Measurements from ENCODE around the gene FBH1. TPM values are rescaled to one million over a fixed set of nuclear protein-coding genes. Genes with fewer than 3 reads are reported as not detected.
A peak's percentile ranks its signal among the peaks of the same experiment; 100 is the strongest.
"Not testable (repeated sequence)": the region's sequence is repeated elsewhere in the genome, so short reads cannot be mapped to it uniquely, and the experiment has no call there.

The FBH1 gene
- total RNA-seq, 1 donor from 2014 or later, result 54.9 TPM

- not testable (repeated sequence) for H3K36me3 ChIP-seq (ENCODE audit: control insufficient read depth, insufficient read depth, low read length); DNase-seq (ENCODE audit: low read depth); H3K4me3 ChIP-seq (ENCODE audit: low read depth, low read length); H3K27me3 ChIP-seq (ENCODE audit: control insufficient read depth, insufficient read depth, low read length)
These were observed 22.9 kb upstream of the FBH1 start for GRCh38 chr10:5867091-5867615.

GRCh38 chr10:5868383-5868782 is 21.7 kb upstream of the FBH1 start:
- H3K4me3 ChIP-seq (ENCODE audit: low read depth, low read length); DNase-seq (ENCODE audit: low read depth): not testable (repeated sequence)

GRCh38 chr10:5869156-5869555 is 20.9 kb upstream of the FBH1 start:
- no peak for TF ChIP-seq CTCF (IDR thresholded peaks at IDR 0.05; ENCODE audit: insufficient read depth, low read length, poor library complexity, severe bottlenecking)

More at GRCh38 chr10:5868383-5868782, 21.7 kb upstream of the FBH1 start:
- not testable (repeated sequence) for H3K27me3 ChIP-seq (ENCODE audit: control insufficient read depth, insufficient read depth, low read length); H3K36me3 ChIP-seq (ENCODE audit: control insufficient read depth, insufficient read depth, low read length)

GRCh38 chr10:5871596-5871995 is 18.4 kb upstream of the FBH1 start:
- no peak for TF ChIP-seq CTCF (IDR thresholded peaks at IDR 0.05; ENCODE audit: insufficient read depth, low read length, poor library complexity, severe bottlenecking)
- H3K27me3 ChIP-seq (ENCODE audit: control insufficient read depth, insufficient read depth, low read length), result no peaks in the 10 kb centered on the region
- no peak for DNase-seq (ENCODE audit: low read depth)
- no peak overlapping the region for H3K4me3 ChIP-seq (ENCODE audit: low read depth, low read length)
- H3K36me3 ChIP-seq (ENCODE audit: control insufficient read depth, insufficient read depth, low read length), result no peaks in the 10 kb centered on the region

More at GRCh38 chr10:5869156-5869555, 20.9 kb upstream of the FBH1 start:
- H3K27me3 ChIP-seq (ENCODE audit: control insufficient read depth, insufficient read depth, low read length), result no peaks in the 10 kb centered on the region
- DNase-seq (ENCODE audit: low read depth), result no peak
- H3K36me3 ChIP-seq (ENCODE audit: control insufficient read depth, insufficient read depth, low read length), result no peaks in the 10 kb centered on the region
- H3K4me3 ChIP-seq (ENCODE audit: low read depth, low read length), result no peak overlapping the region

GRCh38 chr10:5873515-5873995 is 16.5 kb upstream of the FBH1 start:
- DNase-seq (ENCODE audit: low read depth), result no peak
- no peaks in the 10 kb centered on the region for H3K27me3 ChIP-seq (ENCODE audit: control insufficient read depth, insufficient read depth, low read length)
- H3K4me3 ChIP-seq (ENCODE audit: low read depth, low read length), result no peak overlapping the region
- no peaks in the 10 kb centered on the region for H3K36me3 ChIP-seq (ENCODE audit: control insufficient read depth, insufficient read depth, low read length)
- TF ChIP-seq CTCF (IDR thresholded peaks at IDR 0.05; ENCODE audit: insufficient read depth, low read length, poor library complexity, severe bottlenecking), result peak; percentile 56

DNA sequence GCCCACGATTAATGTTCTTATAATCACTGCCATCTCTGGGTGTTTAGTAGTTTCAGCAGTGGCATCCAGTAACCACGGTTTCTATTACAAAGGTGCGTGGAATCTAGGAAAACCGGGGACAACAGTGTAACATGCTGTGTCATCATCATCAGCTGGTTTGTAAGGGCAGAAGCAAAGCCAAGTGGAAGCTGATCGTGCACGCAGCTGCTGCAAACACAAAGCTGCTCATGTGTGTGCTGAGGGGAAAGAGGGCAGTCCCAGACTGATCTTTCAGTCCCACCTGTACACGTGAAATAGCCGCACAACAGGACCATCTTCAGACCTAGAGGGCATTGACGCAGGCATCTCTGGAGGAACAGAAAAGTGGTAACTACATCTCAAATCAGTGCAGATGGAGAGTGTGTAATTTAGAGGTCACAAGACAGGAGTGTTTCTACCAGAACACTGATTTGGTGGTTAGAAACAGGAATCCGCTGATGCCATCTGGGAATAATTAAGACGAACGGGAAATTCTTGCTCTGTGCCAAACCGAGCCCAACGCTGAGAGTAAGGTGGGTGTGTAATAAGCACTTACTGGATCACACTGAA is 13.8 kb upstream of the FBH1 start:
- Histone ChIP-seq H3K4me3 (ENCODE audit: low read depth, low read length) (no peak overlapping the region), H3K27me3 (ENCODE audit: control insufficient read depth, insufficient read depth, low read length) (no peaks in the 10 kb centered on the region), H3K36me3 (ENCODE audit: control insufficient read depth, insufficient read depth, low read length) (no peaks in the 10 kb centered on the region)
- no peak for DNase-seq (ENCODE audit: low read depth)
- no peak for TF ChIP-seq CTCF (IDR thresholded peaks at IDR 0.05; ENCODE audit: insufficient read depth, low read length, poor library complexity, severe bottlenecking)

DNA sequence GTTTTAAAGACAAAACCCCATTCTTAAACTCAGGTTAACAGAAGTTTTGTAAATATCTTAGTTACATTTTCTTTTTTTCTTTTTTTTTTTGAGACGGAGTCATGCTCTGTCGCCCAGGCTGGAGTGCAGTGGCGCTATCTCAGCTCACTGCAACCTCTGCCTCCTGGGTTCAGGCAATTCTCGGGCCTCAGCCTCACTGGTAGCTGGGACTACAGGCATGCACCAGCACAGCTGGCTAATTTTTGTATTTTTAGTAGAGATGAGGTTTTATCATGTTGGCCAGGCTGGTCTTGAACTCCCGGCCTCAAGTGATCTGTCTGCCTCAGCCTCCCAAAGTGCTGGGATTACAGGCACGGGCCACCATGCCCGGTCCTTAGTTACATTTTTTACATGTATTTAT is 13.0 kb upstream of the FBH1 start:
- H3K4me3 ChIP-seq (ENCODE audit: low read depth, low read length); H3K27me3 ChIP-seq (ENCODE audit: control insufficient read depth, insufficient read depth, low read length); H3K36me3 ChIP-seq (ENCODE audit: control insufficient read depth, insufficient read depth, low read length); DNase-seq (ENCODE audit: low read depth): not testable (repeated sequence)

Data from kidney epithelial cell (primary cell).